HG03196 (cell line): ENCODE measurements around the gene PNPLA7.

Experiments
- ATAC-seq: cut with Tn5 transposase; IDR thresholded peaks from one replicate; pipeline ENCODE4 v1.9.1; 2021; ENCODE audit not compliant: unreplicated experiment

The PNPLA7 gene

GRCh38 chr9:137497921-137498719 is 52.1 kb downstream of the PNPLA7 start:
- ATAC-seq, result no peak

- ATAC-seq, result no peak
Measured at GRCh38 chr9:137496601-137497375, 53.4 kb downstream of the PNPLA7 start.

DNA sequence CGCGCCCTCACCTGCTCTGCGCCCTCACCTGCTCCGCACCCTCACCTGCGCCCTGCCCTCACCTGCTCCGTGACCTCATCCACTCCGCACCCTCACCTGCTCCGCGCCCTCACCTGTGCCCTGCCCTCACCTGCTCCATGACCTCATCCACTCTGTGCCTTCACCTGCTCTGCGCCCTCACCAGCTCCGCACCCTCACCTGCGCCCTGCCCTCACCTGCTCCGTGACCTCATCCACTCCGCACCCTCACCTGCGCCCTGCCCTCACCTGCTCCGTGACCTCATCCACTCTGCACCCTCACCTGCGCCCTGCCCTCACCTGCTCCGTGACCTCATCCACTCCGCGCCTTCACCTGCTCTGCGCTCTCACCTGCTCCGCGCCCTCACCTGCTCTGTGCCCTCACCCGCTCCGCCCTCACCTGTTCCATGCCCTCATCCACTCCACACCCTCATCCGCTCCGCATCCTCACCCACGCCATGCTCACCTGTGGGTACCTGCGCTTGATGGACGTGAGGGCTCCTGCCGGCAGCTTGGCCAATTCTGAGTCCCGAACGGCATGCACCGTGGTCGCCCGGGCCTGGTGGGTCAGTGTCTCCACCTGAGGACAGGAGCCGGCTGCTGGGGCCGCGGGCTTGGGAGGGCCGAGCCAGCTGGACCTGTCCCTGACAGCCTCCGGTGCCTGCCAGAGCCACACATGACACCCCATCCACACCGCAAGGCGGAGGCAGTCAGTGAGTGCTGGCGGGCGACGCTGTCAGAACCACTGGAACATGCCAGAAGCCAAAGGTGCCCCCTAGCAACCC is 55.5 kb downstream of the PNPLA7 start:
- no peak for ATAC-seq

DNA sequence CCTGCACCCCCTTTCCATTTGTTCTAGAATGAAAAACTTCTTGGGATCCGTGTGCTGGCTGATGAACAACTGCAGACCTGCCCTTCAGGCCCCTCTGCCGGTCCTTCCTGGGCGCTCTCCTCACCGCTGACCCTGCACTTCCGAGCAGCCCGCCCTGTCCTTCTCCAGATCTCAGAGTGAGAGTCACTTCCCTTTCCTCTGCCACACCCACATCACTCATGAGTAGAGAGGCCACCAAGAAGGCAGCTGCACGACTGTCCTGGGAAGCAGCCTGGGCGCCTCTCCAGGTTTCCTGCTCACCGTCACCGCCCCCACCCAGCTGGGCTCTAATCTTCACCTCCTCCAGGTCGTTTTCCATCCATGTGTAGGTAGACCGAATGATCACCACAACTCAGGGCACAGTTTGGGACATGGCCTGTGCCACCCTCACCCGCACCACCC is 56.1 kb downstream of the PNPLA7 start:
- ATAC-seq, result no peak

DNA sequence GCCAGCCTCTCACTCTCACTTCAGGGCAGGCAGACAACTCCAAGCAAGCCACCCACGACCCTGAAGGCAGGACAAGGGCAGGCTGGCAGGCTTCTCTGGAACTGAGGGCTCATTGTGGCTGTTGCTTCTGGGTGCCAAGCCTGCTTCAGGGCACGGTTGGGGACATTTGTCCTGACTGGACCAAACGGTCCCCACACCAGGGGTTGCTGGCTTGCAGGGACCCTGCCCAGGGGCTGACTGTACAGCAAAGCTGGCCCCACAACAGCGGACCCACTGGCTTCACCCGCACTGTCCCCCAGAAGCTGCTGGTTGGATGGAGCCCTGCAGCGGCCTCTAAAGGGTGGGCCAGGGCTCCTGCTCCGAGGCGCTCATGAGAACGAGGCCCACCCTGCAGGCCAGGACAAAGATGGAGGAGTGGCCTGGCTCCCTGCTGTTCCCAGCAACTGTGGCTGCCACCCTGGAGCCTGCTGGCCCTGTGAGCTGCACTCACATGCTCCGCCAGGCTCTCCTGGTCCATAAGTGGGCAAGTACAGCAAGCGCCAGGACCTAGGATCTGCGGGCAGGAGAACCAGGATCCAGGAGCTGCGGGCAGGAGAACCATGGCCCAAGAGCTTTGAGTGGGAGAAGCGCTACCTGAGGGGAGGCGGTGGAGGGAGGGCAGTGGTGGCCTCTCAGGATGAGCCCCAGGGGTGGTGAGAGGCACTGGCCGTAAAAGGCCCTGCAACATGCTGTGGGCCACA is 56.7 kb downstream of the PNPLA7 start:
- no peak for ATAC-seq

DNA sequence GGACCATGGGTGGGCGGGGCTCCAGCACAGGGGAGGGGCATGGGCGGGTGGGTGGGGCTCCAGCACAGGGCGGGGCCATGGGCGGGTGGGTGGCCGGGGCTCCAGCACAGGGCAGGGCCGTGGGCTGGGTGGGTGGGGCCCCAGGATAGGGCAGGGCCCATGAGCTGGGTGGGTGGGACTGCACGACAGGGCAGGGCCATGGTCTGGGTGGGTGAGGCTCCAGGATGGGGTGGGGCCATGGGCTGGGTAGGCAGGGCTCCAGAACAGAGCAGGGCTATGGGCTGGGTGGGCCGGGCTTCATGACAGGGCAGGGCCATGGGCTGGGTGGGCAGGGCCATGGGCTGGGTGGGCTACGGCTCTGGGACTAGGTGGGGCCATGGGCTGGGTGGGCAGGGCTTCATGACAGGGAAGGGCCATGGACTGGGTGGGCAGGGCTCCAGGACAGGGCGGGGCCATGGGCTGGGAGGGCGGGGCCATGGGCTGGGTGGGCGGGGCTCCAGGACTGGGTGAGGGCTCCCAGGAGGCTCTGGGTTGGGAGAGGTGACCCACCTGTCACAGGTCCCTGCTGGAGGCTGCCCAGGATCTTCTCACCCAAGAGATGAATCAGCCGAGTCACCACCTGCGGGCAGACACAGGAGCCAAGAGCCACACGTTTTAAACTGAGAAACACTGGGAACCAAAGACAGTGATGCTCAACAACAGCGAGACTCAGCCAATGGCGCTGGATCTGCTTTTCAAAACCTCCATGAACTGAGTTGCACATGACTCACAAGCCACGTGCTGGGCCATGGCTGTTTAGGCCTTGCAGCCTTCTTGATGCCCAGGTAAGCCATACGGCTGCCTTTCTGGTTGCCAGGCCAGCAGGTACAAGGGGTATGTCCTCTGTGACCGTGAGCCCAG is 57.5 kb downstream of the PNPLA7 start:
- ATAC-seq, result no peak

DNA sequence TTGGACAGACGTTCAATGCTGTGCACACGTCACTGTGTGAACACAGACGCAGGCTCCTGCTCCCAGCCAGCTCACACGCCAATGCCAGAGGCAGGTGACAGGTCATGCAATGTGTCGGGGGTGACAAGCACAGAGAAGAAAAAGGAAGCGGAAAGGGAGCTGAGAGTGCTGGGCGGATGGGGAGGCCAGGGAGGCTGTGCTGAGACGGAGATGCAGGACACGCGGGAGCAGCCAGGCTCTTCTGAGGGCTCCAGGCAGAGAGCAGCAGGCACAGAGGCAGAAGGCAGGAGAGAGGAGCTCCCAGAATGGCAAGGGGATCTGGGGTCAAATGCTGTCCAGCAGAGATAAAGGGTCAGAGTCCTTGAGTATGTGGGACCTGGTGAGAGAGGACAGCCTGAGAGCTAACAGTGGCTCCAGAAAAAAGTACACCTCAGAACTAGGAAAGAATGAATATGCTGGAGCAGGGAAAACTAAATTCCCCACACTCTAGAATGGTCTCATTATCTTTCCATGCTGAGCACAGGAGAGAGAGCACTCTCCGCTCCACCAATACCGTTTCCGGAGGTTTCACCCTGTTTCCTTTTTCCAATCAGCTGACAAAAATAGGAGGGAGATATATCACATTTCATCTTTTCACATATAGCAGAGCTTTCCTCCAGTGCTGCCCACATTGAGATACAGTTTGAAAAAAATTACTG is 58.3 kb downstream of the PNPLA7 start:
- no peak for ATAC-seq

GRCh38 chr9:137490532-137491186 is 59.5 kb downstream of the PNPLA7 start:
- ATAC-seq, result no peak

DNA sequence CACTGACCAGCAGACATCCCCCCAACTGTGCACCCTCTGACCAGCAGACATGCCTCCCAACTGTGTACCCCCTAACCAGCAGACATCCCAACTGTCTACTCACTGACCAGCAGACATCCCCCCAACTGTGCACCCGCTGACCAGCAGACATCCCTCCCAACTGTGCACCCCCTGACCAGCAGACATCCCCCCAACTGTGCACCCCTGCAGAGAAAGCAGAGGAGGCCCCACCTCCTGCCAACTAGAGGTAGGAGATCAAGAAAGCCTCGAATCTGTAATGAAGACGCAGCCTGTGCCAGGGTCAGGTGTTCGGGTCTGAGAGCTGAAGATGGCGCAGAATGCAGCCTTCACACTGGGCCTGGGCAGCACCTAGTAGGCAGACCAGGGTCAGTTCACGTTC is 61.3 kb downstream of the PNPLA7 start:
- ATAC-seq, result no peak

DNA sequence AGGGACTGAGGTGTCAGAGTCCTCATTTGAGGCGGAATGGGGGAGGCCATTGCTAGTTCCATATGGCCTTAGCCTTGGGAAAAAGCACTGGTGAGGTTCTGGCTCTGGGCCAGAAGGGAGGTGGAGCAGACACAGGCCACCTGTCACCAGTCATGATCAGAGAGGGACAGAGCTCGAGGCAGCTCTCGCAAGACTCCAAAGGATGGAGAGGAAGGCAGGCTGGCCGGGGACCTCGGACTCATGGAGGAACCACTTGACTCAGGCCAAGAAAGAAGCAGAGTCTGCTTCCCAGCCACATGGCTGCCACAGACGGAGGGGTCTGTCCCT is 61.9 kb downstream of the PNPLA7 start:
- no peak for ATAC-seq

GRCh38 chr9:137487454-137488326 is 62.5 kb downstream of the PNPLA7 start:
- ATAC-seq, result no peak

DNA sequence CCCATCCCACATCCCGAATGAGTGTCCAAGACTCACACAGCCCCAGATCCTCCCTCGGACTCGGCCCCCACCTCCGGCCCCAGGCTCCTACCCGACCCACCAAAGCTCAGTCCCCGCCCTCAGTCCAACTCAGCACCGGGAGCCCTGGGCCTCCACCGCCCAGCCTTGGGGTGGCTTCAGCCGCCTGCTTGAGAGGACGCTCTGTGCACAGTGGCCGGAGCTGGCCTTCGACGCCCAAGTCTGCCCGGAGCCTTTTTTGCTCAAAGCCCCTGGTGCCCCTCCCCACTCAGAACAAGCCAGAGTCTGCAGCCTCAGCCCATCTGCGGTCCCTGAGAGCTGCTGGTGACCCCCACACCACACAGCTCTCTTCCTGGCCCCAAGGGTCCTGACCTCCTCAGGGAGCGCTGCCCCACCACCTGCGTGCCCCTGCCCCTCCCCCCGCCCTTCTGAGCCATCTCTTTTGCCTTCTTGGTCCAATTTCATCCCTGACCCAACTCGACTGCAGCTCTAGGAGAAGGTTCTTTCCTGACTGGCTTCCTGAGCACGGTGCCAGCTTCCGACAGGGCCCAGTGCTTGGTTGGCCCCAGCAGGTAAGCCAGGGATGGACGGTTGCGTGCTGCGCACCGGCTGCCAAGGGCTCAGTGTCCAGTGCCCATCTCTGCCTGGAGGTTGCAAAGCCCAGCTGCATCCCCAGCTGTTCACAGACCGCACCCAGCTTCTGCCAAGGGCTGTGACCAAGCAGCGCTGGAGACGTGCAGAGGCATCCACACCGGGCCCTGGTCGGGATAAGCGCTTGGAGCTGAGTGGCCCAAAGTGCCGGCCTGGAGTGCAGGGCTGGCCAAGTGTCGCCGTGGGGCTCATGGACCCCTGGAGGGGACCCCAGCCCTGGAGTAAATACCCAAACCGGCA is 63.4 kb downstream of the PNPLA7 start:
- ATAC-seq, result no peak

- ATAC-seq, result no peak
Measured at GRCh38 chr9:137486141-137486490, 64.1 kb downstream of the PNPLA7 start.

GRCh38 chr9:137485343-137486140 is 64.7 kb downstream of the PNPLA7 start:
- no peak for ATAC-seq

DNA sequence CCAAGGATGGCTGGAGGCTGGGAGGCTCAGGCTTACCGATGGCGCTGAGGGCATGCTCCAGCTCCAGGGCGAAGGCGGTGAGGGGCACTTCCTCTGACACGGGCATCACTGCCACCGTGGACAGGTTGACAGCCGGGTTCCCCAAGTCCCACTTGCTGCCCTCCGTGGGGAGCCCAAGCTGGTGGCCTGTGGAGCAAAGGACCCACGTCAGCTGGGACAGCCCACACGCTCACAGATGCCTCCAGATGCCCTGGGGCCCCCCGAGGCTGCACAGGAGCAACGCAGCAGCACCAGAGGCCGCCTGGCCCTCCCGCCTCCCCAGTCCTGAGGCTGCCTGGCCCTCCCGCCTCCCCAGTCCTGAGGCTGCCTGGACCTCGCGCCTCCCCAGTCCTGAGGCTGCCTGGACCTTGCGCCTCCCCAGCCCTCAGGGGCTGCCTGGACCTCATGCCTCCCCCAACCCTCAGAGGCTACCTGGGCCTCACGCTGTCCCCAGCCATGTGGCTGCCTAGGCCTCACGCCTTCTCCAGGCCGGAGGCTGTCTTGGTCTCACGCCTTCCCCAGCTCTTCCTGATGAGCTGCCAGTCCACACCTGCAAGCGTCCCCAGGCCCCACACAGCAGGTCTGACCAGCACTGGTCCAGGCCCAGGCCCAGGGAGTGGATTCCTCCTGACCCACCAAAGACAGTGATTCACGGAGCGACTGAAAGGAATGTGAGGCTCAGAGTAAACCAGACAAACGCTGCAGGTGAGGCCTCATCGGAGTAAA is 65.5 kb downstream of the PNPLA7 start:
- ATAC-seq, result no peak
